Mesenchymal stem cell (in vitro differentiated cells and primary cell): Measurements from ENCODE around the gene LRCOL1.

ENCODE experiments used
- DNase-seq: peaks from one replicate; pipeline ENCODE4 v3.0.0-alpha.2; 2013
- H2AFZ ChIP-seq: one replicate; pipeline ENCODE4 v1.6.1; 2013; ENCODE audit warnings: low read depth, mild to moderate bottlenecking, control low read depth, inconsistent platforms, low read length, moderate library complexity
- H2AK5ac ChIP-seq: 2 replicates; pipeline ENCODE4 v1.6.1; 2013; ENCODE audit warnings: low read length, moderate library complexity, mild to moderate bottlenecking, inconsistent platforms; ENCODE audit not compliant: severe bottlenecking
- H2BK120ac ChIP-seq: one replicate; pipeline ENCODE4 v1.6.1; 2013; ENCODE audit warnings: low read depth, mild to moderate bottlenecking, inconsistent platforms, low read length, moderate library complexity
- H2BK12ac ChIP-seq, 2 experiments: one replicate each; pipeline ENCODE4 v1.6.1; 2013; ENCODE audit warnings: inconsistent platforms in 2 of 2, low read length in 2 of 2, mild to moderate bottlenecking in 2 of 2, moderate library complexity in 2 of 2, control low read depth in 1 of 2
- H2BK15ac ChIP-seq: one replicate; pipeline ENCODE4 v1.6.1; 2013; ENCODE audit warnings: mild to moderate bottlenecking, low read depth, inconsistent platforms; ENCODE audit not compliant: poor library complexity, severe bottlenecking
- H2BK5ac ChIP-seq: 2 replicates; pipeline ENCODE4 v1.6.1; 2013; ENCODE audit warnings: low read depth, mild to moderate bottlenecking, low read length, control low read depth, inconsistent platforms; ENCODE audit not compliant: poor library complexity, severe bottlenecking
- H3K14ac ChIP-seq, 2 experiments: one replicate each; pipeline ENCODE4 v1.6.1; 2013; ENCODE audit warnings: inconsistent platforms in 2 of 2, low read length in 2 of 2, control low read depth in 1 of 2, mild to moderate bottlenecking in 1 of 2, moderate library complexity in 1 of 2
- H3K18ac ChIP-seq, 2 experiments: one replicate each; pipeline ENCODE4 v1.6.1; 2013; ENCODE audit warnings: inconsistent platforms in 2 of 2, low read length in 2 of 2, control low read depth in 1 of 2, low read depth in 1 of 2, mild to moderate bottlenecking in 1 of 2
- H3K23ac ChIP-seq, 2 experiments: one replicate each; pipeline ENCODE4 v1.6.1; 2013; ENCODE audit warnings: inconsistent platforms in 2 of 2, low read length in 2 of 2, mild to moderate bottlenecking in 2 of 2, moderate library complexity in 2 of 2, control low read depth in 1 of 2
- H3K27ac ChIP-seq: 2 replicates; pipeline ENCODE4 v1.5.1; 2013; ENCODE audit warnings: mild to moderate bottlenecking, moderate library complexity, low read length, control low read depth, inconsistent platforms; ENCODE audit not compliant: poor library complexity, severe bottlenecking
- H3K27me3 ChIP-seq, 2 experiments: 2 replicates each; pipeline versions ENCODE4 v1.6.1 to v1.7.0; 2013; ENCODE audit warnings: low read length in 2 of 2, mild to moderate bottlenecking in 2 of 2, moderate library complexity in 2 of 2, control low read depth in 1 of 2, inconsistent platforms in 1 of 2; ENCODE audit not compliant: control insufficient read depth in 1 of 2, insufficient read depth in 1 of 2
- H3K36me3 ChIP-seq, 2 experiments: 2 replicates each; pipeline versions ENCODE4 v1.6.1 to v1.7.0; 2013; ENCODE audit warnings: low read length in 2 of 2, control low read depth in 1 of 2, inconsistent platforms in 1 of 2, low read depth in 1 of 2, mild to moderate bottlenecking in 1 of 2; ENCODE audit not compliant: insufficient read depth in 2 of 2, control insufficient read depth in 1 of 2
- H3K4ac ChIP-seq, 2 experiments: one replicate each; pipeline ENCODE4 v1.6.1; 2013; ENCODE audit warnings: inconsistent platforms in 2 of 2, low read length in 2 of 2, mild to moderate bottlenecking in 2 of 2, moderate library complexity in 2 of 2, control low read depth in 1 of 2, low read depth in 1 of 2
- H3K4me1 ChIP-seq: 2 replicates; pipeline ENCODE4 v1.6.1; 2013; ENCODE audit warnings: low read depth, low read length, control low read depth; ENCODE audit not compliant: control insufficient read depth, insufficient read depth
- H3K4me2 ChIP-seq: 2 replicates; pipeline ENCODE4 v1.6.1; 2013; ENCODE audit warnings: low read length, mild to moderate bottlenecking, inconsistent platforms; ENCODE audit not compliant: poor library complexity, severe bottlenecking
- H3K4me3 ChIP-seq, 2 experiments: 2 replicates each; pipeline versions ENCODE4 v1.5.1 to v1.7.0; 2013; ENCODE audit warnings: low read length in 2 of 2, mild to moderate bottlenecking in 2 of 2, control low read depth in 1 of 2, low read depth in 1 of 2; ENCODE audit not compliant: insufficient read depth in 1 of 2
- H3K79me1 ChIP-seq: replicated peaks from 2 replicates; pipeline ENCODE4 v1.6.1; 2013; ENCODE audit warnings: mild to moderate bottlenecking, control low read depth, low read length, inconsistent platforms; ENCODE audit not compliant: poor library complexity, severe bottlenecking
- H3K9ac ChIP-seq: 2 replicates; pipeline ENCODE4 v1.7.0; 2013; ENCODE audit warnings: mild to moderate bottlenecking, low read length, moderate library complexity
- H3K9me3 ChIP-seq: 2 replicates; pipeline ENCODE4 v1.7.0; 2013; ENCODE audit warnings: mild to moderate bottlenecking, low read length; ENCODE audit not compliant: control insufficient read depth
- H4K8ac ChIP-seq: one replicate; pipeline ENCODE4 v1.6.1; 2013; ENCODE audit warnings: inconsistent platforms, mild to moderate bottlenecking, low read length, moderate library complexity
- H4K91ac ChIP-seq: one replicate; pipeline ENCODE4 v1.6.1; 2013; ENCODE audit warnings: mild to moderate bottlenecking, low read length, inconsistent platforms
- WGBS: methylation state at CpG from one replicate; pipeline ENCODE4 v1.1.7; 2013; ENCODE audit warnings: mixed read lengths; 5-methylcytosine and 5-hydroxymethylcytosine counted together

The LRCOL1 gene

DNA sequence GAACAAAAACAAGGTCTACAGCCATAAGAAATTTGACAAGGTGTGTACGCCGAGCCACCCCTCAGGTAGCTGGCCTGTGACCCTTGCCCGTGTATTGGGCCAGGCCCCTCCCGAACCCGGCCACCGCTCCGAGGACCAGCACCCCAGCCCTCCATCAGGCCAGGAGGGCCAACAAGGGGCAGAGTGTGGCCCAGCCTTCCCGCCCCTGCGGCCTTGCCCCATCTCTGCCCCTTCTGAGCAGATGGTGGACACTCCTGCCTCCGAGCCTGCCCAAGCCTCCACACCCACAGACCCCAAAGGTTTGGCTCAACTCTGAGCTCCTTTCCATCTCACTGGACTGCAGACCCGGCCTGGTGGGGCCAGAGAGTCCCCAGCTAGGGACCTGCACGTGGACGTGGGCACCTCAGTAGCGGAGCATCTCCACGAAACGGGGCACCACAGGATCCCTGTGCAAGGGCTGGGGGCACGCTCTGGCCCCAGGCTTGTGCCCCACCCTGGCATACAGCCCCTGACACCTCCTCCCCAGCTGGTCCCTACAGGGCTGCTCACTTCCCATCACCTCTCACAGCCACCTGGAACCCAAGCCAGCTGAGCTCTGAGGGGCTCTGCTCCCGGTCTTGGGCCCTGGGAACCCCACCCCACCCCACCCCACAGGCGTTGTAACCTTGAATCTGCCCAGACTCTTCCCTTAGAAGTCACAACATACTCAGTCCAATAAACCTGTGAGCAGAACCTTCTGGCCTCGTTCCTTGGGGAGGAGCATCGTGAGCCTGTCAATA is 11.5 kb upstream of the LRCOL1 start:
- H3K23ac ChIP-seq = no peak overlapping the region
- H4K91ac ChIP-seq = no peak overlapping the region
- H2BK12ac ChIP-seq = peak overlapping the region in 1 of 2 experiments; percentile 74
- DNase-seq = no peak
- no peak overlapping the region for H2BK5ac ChIP-seq
- H2BK15ac ChIP-seq = no peak overlapping the region
- no peaks in the 10 kb centered on the region for H3K79me1 ChIP-seq
- H3K27ac ChIP-seq = no peak overlapping the region
- no peak overlapping the region for H3K9ac ChIP-seq
- H3K36me3 ChIP-seq = peaks cover 17 to 34% of the 10 kb centered on the region in 2 experiments
- 91% methylated on average over 21 of the region's 21 CpGs for WGBS
- H3K14ac ChIP-seq = peak overlapping the region in 1 of 2 experiments; percentile 55
- no peak overlapping the region for H3K4me2 ChIP-seq
- peaks cover 27 to 33% of the 10 kb centered on the region in 2 experiments for H3K27me3 ChIP-seq
- no peak overlapping the region for H2AK5ac ChIP-seq
- H3K4me1 ChIP-seq = peaks cover 29% of the 10 kb centered on the region
- H3K18ac ChIP-seq = peak overlapping the region in 1 of 2 experiments; percentile 79
- peak overlapping the region in 1 of 2 experiments; percentile 1 for H3K4ac ChIP-seq
- no peak overlapping the region for H2BK120ac ChIP-seq
- H3K9me3 ChIP-seq = peaks cover 7% of the 10 kb centered on the region
- H2AFZ ChIP-seq = no peak overlapping the region
- no peak overlapping the region for H3K4me3 ChIP-seq
- no peak overlapping the region for H4K8ac ChIP-seq

DNA sequence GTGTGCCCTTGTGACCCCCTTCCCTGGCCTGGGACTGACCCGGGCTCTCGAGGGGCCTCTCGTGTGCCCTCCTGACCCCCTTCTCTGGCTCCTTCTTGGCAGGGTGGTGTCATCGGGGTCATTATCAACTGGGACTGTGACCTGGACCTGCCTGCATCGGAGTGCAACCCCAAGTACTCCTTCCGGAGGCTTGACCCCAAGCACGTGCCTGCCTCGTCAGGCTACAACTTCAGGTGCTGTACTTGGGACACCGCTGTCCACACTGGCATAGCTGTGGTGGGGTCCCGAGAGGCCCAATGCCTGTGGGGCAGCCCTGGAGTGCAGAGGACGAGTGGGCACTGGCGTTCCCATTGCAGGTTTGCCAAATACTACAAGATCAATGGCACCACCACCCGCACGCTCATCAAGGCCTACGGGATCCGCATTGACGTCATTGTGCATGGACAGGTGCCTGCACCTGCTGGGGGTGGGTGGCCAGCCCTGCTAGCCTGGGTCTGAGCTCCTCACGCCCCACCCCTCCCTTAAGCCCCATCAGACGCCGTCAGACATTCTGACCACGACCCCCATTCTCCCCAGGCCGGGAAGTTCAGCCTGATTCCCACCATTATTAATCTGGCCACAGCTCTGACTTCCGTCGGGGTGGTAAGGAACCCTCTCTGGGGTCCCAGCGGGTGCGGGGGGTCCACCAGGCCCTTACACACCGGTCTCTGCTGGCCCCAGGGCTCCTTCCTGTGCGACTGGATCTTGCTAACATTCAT is 10.7 kb upstream of the LRCOL1 start:
- Histone ChIP-seq H2BK15ac (no peak overlapping the region), H3K14ac (no peak overlapping the region), H3K27me3 (peaks cover 35 to 41% of the 10 kb centered on the region in 2 experiments), H4K8ac (no peak overlapping the region), H3K79me1 (no peaks in the 10 kb centered on the region), H3K4me2 (no peak overlapping the region), H2BK5ac (no peak overlapping the region), H3K27ac (no peak overlapping the region), H4K91ac (no peak overlapping the region), H3K23ac (no peak overlapping the region), H2BK12ac (no peak overlapping the region), H3K18ac (no peak overlapping the region), H3K36me3 (peaks cover 17 to 33% of the 10 kb centered on the region in 2 experiments), H2AFZ (no peak overlapping the region), H3K9ac (no peak overlapping the region), H2AK5ac (no peak overlapping the region), H3K9me3 (peaks cover 8% of the 10 kb centered on the region), H3K4ac (no peak overlapping the region), H3K4me3 (no peak overlapping the region), H2BK120ac (no peak overlapping the region), H3K4me1 (peaks cover 29% of the 10 kb centered on the region)
- no peak for DNase-seq
- WGBS = 86% methylated on average over 28 of the region's 28 CpGs

DNA sequence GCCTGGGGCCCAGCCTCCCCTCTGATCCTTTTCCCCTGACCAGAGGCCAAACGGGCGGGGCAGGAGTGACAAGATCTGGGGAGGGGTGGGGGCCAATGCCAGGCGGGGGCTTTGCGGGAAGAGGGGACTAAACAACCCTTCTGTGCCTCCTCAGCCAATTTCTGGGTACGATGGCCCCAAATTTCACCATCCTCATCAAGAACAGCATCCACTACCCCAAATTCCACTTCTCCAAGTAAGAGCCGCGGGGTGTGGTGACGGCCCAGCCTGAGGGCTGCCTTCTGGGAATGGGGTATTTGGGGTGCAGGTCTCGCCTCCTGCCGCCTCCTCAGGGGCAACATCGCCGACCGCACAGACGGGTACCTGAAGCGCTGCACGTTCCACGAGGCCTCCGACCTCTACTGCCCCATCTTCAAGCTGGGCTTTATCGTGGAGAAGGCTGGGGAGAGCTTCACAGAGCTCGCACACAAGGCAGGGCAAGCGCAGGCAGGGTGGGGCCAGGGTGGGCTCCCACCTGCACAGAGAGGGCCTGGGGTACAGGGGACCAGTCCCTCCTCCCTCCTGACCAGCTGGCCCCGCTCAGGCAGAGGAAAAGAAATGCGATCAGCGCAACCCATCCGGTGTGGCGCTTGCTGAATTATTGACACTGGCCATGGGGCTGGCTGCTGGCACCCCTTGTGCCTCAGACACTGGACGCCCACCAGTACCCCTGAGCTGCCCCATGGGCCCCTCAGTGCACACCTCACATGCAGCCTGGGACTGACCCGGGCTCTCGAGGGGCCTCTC is 9.9 kb upstream of the LRCOL1 start:
- 84% methylated on average over 27 of the region's 29 CpGs for WGBS

More for the DNA sequence above, 9.9 kb upstream of the LRCOL1 start:
- H4K8ac ChIP-seq = no peak overlapping the region
- H3K14ac ChIP-seq = no peak overlapping the region
- H3K4me3 ChIP-seq = no peak overlapping the region
- H3K4ac ChIP-seq = no peak overlapping the region
- no peak overlapping the region for H3K4me2 ChIP-seq
- H2BK5ac ChIP-seq = no peak overlapping the region
- H3K18ac ChIP-seq = no peak overlapping the region
- no peak overlapping the region for H3K9ac ChIP-seq
- no peak for DNase-seq
- no peak overlapping the region for H3K23ac ChIP-seq
- no peak overlapping the region for H3K27ac ChIP-seq
- H3K79me1 ChIP-seq = no peaks in the 10 kb centered on the region
- H2BK120ac ChIP-seq = no peak overlapping the region
- H3K27me3 ChIP-seq = peaks cover 43 to 49% of the 10 kb centered on the region in 2 experiments
- H3K4me1 ChIP-seq = peaks cover 25% of the 10 kb centered on the region
- H2BK15ac ChIP-seq = no peak overlapping the region
- no peak overlapping the region for H2AK5ac ChIP-seq
- H4K91ac ChIP-seq = no peak overlapping the region
- no peak overlapping the region for H2BK12ac ChIP-seq
- H3K9me3 ChIP-seq = peaks cover 11% of the 10 kb centered on the region
- no peak overlapping the region for H2AFZ ChIP-seq
- H3K36me3 ChIP-seq = peaks cover 11 to 26% of the 10 kb centered on the region in 2 experiments
